GM06990 (cell line): Measurements from ENCODE around the gene CXCR4.

Experiments used
- DNase-seq: peaks from one replicate; pipeline ENCODE4 v3.0.0-alpha.2; 2011; ENCODE audit not compliant: insufficient read length; ENCODE audit errors: extremely low read depth
- H3K27me3 ChIP-seq: replicated peaks from 2 replicates; pipeline ENCODE4 v1.6.0; 2011; ENCODE audit warnings: low read length; ENCODE audit not compliant: control insufficient read depth, insufficient read depth
- H3K36me3 ChIP-seq: 2 replicates; pipeline ENCODE4 v1.5.1; 2011; ENCODE audit warnings: low read length; ENCODE audit not compliant: control insufficient read depth, insufficient read depth
- H3K4me3 ChIP-seq: replicated peaks from 2 replicates; pipeline ENCODE4 v1.5.1; 2011; ENCODE audit warnings: low read depth, mild to moderate bottlenecking, control low read depth, low read length
- TF ChIP-seq, protein P1 (sequence below): IDR thresholded peaks from 2 replicates; pipeline ENCODE4 v1.5.1; 2011; ENCODE audit warnings: low read length, control low read depth, mild to moderate bottlenecking, inconsistent platforms; ENCODE audit not compliant: insufficient read depth, poor library complexity, severe bottlenecking

Gene CXCR4

DNA sequence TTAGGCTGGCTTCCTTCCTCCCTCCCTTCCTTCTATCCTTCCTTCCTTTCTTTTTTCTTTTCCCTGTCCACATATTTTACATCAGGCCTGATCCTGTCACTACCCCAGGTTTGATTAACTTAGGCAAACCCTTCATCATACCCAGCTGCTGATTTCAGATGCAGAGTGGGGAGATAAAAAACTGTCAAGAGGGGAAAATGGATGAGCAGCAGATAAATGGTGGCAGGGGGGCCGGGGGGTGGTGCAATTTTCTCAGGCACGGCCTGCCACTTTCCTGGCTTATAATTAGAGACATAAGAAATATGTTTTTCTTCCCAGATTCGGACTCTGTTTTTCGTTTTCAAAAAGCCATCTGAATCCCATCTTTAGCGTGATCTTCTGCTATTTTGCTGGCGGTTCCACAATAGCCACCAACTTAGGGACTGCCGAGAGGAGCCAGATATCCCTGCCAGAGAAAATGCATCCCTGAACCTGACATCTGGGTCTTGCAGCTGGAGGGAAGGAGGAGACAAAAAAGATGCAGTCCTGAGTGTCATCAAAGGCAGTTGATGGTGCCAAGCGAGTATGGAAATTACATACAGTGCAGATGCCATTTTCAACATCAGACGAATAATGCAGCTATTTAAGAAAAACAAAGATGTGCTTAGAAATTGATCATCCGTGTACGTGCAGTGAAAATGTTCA, 49.9 kb downstream of the CXCR4 start:
- TF ChIP-seq, protein P1, sequence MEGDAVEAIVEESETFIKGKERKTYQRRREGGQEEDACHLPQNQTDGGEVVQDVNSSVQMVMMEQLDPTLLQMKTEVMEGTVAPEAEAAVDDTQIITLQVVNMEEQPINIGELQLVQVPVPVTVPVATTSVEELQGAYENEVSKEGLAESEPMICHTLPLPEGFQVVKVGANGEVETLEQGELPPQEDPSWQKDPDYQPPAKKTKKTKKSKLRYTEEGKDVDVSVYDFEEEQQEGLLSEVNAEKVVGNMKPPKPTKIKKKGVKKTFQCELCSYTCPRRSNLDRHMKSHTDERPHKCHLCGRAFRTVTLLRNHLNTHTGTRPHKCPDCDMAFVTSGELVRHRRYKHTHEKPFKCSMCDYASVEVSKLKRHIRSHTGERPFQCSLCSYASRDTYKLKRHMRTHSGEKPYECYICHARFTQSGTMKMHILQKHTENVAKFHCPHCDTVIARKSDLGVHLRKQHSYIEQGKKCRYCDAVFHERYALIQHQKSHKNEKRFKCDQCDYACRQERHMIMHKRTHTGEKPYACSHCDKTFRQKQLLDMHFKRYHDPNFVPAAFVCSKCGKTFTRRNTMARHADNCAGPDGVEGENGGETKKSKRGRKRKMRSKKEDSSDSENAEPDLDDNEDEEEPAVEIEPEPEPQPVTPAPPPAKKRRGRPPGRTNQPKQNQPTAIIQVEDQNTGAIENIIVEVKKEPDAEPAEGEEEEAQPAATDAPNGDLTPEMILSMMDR = no peak
- no peaks in the 10 kb centered on the region for H3K36me3 ChIP-seq
- H3K27me3 ChIP-seq = no peaks in the 10 kb centered on the region
- H3K4me3 ChIP-seq = no peak overlapping the region
- DNase-seq = no peak

DNA sequence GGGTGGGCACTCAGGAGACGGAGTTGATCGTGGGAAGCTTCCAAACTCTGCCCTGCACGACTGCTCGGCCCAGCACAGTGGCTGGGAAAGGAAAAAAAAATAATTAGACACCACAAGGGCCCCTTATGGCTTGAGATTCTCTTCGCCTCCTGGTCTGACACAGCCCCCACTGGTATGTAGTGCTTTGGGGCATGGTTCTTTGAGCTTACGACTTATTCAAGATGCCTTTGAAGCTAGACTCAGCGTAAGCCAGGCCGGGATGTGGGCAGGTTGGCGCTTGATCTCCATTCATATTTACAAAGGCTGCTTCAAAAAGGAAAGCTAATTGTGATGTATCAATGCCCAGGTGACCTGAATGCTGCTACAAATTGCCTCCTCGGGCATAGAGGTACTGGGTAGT, 50.5 kb downstream of the CXCR4 start:
- no peak for DNase-seq
- TF ChIP-seq, protein P1 = no peak
- Histone ChIP-seq H3K36me3 (no peaks in the 10 kb centered on the region), H3K4me3 (no peak overlapping the region), H3K27me3 (no peaks in the 10 kb centered on the region)

DNA sequence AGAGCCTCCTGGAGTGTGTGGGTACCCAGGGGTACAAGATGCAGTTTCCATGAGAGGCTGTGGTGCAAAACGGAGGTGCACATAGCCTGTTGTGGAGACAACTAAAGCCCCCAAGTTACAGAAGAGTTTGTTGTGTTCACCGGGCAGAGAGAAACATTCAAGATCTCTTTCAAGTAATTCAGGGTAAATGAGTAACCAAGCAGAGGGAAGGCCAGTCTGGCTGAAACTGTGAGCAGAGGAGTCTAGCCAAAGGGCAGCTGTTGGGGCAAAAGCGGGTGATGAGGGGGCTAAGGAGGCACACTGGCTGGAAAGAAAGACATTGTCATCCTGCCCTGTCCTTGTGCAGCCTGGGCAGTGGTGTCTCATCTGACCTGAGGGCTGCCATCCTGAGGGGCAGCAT, 52.0 kb downstream of the CXCR4 start:
- TF ChIP-seq, protein P1 = no peak
- H3K27me3 ChIP-seq = no peaks in the 10 kb centered on the region
- DNase-seq = no peak

DNA sequence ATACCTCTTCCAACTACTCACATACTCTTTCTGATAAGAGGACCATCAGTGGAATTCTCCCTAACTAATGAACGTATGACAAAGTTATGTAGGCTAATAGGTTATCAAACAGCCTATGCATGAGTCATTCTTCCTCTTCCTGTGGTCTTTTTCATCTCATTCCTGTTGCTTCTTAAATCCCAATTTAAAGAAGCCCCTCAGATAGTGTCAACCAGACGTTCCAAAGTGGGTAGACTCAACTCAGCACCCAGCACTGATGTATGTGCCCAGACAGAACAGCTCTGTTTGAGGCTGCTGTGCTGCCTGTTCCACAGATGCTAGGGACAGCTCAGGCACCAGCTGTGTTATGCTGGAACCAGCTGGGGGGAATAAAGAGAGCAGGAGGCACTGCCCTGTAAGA, 52.6 kb downstream of the CXCR4 start:
- H3K36me3 ChIP-seq = no peaks in the 10 kb centered on the region
- no peak for DNase-seq
- TF ChIP-seq, protein P1 = no peak

More for the DNA sequence above, 52.0 kb downstream of the CXCR4 start:
- H3K4me3 ChIP-seq = no peak overlapping the region
- no peaks in the 10 kb centered on the region for H3K36me3 ChIP-seq

More for the DNA sequence above, 52.6 kb downstream of the CXCR4 start:
- Histone ChIP-seq H3K4me3 (no peak overlapping the region), H3K27me3 (no peaks in the 10 kb centered on the region)
